Glomerular visceral epithelial cell (primary cell): Measurements from ENCODE around the gene NFE2L1.

Source experiments
- DNase-seq: peaks from one replicate; pipeline ENCODE4 v3.0.0-alpha.2; 2016; ENCODE audit errors: extremely low spot score

The NFE2L1 gene

GRCh38 chr17:48047113-48047740 is 932 bp upstream of the NFE2L1 start:
- no peak for DNase-seq

DNA sequence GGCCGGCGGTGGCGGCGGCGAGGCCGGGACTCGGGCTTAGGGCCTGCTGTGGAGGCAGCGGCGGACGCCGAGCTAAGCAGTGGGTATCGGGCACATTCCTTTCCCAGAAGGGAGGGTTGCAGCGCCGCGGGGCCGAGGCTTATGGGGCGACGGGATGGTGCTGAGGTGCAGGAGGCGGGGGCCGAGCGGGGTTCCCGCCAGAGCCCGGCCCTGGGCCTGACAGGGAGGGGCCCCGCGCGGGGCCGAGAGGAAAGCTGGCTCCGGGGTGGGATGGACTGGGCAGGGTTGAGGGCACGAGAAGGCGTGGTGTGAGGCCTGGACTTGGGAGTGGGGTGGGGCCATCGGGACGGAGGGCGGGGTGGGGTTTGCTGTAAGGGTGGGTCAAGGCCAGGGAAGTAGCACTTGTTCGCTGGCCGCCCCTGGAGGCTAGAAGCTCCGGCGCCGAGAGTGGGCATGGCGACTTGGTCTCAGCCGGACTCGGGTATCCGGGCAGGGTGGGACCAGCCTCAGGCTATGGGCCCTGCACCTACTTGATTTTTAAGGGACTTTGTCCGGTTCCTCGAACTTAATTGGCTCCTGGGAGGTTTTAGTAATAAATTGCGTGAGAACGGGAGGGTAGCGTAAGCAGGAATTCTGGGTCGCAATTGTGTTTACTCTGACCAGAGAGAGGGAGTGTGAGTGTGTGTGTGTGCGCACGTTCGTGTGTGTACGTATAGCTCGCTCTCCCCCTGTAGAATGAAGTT is 396 bp downstream of the NFE2L1 start:
- peak; percentile 97 for DNase-seq

DNA sequence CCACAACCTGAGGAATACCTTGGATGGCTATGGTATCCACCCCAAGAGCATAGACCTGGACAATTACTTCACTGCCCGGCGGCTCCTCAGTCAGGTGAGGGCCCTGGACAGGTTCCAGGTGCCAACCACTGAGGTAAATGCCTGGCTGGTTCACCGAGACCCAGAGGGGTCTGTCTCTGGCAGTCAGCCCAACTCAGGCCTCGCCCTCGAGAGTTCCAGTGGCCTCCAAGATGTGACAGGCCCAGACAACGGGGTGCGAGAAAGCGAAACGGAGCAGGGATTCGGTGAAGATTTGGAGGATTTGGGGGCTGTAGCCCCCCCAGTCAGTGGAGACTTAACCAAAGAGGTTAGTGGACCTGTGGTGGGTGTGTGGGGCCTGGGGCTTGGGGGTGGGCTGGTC is 3.1 kb downstream of the NFE2L1 start:
- DNase-seq = no peak

DNA sequence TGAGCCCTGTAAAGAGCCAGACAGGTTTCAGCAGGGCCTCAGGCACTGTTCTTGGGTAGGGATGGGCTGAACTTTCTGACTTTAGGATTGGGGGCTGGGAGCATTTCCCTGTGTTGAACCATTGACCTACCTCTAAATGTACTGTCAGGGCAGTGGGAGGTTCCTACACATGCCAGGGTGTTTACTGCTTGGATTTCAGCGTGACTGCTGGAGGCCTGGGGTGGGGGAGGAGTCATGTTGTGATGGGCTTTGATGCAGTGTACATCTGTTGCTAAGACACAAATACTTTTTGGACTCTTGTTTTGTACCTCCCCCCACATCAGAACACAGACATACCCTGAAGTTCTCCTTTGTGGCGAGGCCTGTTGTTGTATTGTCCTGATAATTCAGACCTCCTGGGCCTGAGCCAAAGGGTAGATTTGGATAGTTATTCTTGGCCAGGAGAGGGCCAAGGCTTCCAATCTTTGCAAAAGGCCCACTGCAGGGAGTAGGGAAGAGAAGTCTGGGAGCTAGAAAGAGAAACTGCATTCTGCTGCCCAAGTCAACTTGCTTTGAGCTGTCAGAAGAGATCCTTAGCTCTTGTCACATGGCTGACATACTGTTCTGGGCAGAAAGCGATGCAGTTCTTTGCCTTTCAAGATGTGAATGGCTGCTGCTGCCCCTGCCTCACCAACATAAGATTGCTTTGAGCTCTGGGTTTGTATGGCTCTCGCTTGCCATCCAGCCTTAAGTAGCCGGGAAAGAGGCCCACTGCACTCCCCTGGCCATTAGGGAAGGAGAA is 3.7 kb downstream of the NFE2L1 start:
- peak; percentile 49 for DNase-seq

GRCh38 chr17:48052956-48053757 is 5.0 kb downstream of the NFE2L1 start:
- peak; percentile 51 for DNase-seq

DNA sequence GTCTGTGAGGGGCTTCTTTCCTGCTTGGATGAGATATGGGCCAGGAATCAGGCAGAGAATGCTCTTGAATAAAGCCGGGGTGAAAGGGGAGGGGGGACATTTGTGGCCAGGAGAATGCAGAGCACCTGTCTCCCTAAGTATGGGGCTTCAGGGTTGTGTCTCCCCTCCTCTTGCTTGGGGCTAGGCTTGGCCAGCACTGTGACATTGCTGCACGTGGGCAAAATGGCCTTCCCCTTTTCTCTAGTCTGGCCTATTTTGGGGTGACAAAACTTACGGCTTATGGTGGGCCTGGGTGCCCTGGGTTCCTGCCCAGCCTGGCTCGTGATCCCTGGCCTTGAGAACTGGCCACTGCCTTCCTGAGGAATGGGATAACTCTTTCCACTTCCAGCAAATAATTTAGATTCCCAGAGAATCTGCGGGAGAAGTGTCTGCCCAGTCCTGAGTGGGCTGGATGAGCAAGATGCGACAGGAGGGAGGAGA is 5.6 kb downstream of the NFE2L1 start:
- DNase-seq = no peak

DNA sequence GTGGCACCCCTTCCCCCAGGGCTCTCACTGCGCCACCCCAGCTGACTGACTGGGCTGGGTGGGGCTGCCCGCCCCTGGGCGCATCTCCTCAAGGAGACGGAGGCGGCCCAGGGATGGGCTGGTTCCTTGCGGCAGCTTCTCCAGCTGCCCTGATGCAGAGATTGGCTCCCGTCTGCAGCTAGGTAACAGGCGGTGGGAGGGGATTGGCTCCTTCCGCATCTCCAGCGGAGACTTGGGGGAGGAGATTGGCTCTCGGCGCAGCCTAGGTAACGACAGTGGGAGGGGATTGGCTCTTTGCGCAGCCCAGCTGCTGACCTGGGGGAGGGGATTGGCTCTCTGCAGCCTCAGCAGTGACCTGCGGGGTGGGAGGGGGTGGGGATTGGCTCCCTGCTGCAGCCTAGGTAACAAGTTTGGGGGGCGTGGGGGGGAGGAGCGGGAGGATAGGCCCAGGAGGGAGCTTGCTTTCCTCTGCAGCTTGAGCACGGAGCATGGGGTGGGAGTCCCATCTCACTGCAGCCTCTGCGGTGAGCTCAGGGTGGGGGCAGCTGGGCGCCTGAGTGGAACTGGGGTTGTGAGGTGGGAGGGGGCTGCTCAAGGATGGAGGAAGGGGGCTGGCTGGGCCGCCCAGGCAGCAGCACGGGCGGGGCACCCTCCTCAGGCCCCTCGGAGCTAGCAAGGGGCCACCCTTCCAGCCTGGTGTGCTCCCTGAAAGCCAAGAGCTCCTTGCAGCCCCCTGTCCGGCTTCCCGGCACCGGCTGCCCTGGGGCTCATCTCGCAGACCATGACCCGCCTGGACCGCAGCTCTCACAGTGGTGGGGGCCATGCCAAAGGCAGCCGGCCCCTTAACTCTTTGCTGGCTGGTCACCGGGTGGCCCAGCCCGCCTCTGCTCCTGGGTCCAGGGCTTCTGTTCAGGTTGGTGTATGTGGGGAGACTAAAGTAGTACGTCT is 6.4 kb downstream of the NFE2L1 start:
- DNase-seq = peak; percentile 41

GRCh38 chr17:48055531-48056245 is 7.5 kb downstream of the NFE2L1 start:
- DNase-seq = peak; percentile 82

DNA sequence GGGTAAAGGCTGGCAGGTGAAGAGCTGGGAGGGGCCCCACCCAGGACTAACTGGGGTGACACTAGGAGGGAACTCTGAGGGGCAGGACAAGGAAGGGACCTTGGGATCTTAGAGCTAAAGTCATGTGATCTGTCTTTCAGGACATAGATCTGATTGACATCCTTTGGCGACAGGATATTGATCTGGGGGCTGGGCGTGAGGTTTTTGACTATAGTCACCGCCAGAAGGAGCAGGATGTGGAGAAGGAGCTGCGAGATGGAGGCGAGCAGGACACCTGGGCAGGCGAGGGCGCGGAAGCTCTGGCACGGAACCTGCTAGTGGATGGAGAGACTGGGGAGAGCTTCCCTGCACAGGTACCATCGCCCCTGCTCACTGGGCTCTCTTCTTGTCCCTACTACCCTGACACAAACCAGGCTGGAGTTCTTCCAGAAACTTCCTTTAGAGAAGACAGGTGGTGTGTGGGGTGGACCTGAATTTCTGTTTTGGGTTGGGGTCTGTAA is 8.1 kb downstream of the NFE2L1 start:
- DNase-seq = no peak

DNA sequence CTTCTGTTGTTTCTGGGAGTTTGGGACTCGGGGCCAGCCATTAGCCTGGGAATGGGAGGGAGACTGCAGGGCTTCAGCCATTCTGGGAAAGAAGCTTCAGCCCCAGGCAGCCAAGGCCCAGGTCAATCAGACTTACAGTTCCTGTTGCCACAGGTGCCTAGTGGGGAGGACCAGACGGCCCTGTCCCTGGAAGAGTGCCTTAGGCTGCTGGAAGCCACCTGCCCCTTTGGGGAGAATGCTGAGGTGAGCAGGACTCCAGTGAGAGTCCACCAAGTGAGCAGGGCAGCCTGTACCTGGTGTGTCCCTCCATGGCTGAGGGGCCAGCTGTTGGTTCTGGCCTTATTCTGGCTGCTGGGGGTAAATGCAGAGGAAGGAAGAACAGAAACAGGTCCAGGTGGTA is 8.7 kb downstream of the NFE2L1 start:
- no peak for DNase-seq

DNA sequence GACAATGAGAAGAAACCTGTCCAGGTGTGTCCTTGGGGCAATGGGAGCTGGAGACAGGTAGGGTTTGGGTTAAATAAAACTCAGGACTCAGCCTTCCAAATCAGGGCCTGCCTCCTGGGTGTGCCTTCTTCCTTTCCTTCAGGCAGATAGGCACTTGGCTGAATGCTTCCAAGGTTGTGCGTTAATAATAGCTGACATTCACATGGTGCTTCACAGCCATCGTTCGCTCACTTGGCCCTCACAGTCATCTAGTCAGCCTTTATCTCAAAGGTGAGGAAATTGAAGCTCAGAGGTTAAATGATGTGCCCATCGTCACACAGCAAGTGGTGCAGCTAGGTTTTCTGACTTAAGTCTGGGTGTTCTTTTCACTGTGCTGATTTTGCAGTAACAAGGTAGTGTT is 9.5 kb downstream of the NFE2L1 start:
- no peak for DNase-seq

DNA sequence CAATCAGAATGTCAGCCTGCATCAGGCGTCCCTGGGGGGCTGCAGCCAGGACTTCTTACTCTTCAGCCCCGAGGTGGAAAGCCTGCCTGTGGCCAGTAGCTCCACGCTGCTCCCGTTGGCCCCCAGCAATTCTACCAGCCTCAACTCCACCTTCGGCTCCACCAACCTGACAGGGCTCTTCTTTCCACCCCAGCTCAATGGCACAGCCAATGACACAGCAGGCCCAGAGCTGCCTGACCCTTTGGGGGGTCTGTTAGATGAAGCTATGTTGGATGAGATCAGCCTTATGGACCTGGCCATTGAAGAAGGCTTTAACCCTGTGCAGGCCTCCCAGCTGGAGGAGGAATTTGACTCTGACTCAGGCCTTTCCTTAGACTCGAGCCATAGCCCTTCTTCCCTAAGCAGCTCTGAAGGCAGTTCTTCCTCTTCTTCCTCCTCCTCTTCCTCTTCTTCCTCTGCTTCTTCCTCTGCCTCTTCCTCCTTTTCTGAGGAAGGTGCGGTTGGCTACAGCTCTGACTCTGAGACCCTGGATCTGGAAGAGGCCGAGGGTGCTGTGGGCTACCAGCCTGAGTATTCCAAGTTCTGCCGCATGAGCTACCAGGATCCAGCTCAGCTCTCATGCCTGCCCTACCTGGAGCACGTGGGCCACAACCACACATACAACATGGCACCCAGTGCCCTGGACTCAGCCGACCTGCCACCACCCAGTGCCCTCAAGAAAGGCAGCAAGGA is 10.4 kb downstream of the NFE2L1 start:
- DNase-seq = no peak

GRCh38 chr17:48059125-48059668 is 11.0 kb downstream of the NFE2L1 start:
- no peak for DNase-seq

- no peak for DNase-seq
These were observed 12.1 kb downstream of the NFE2L1 start for GRCh38 chr17:48060249-48060648.

DNA sequence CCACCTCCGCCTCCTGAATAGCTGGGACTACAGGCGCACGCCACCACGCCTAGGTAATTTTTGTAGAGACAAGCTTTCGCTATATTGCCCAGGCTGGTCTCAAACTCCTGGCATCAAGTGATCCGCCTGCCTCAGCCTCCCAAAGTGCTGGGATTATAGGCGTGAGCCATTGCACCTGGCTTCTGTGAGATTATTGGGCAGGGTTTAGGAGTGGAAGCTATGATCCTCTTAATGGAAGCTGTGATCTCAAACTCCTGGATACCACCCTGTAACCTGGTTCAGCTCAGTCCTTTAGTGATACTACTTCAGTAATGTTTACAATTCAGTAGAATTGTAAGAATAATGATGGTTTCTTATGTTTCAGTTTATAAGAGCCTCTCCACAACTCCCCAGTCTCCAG is 14.1 kb downstream of the NFE2L1 start:
- no peak for DNase-seq

DNA sequence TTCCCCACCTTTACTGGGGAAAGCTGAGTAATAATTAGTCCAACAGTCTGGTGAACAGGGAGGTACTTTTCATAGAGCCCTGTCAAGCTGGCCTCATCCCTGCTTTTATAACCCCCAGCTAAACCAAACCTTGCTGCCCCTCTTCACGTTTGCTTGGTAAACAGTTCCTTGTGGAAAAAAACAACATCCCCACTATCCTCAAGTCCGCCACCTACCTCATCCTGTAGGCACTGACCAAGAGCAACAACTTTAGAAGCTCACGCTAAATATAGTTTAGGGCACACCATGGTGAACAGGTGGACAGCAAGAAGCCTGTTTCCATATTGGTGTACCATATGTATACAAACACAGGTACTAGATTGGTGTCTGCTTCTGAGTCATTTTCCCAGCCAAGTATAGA is 16.5 kb downstream of the NFE2L1 start:
- no peak for DNase-seq

DNA sequence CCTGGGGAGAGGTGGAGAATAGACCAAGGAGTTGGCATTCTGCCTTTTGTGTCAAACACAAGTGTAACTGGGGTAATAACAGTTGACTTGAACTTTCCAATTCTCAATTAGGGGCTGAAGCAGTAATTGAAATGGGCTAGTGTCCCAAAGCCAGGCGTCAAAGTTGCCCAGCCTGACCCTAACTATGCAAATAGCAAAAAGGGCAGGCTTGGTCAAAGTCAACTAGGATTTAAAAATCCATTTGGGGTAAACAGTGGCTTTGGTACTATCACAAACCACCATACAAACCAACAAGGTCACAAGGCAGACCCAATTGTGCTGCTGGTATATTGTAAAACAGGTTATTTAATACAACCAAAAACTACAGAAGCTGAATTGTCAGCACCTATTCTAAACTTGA is 18.0 kb downstream of the NFE2L1 start:
- no peak for DNase-seq

GRCh38 chr17:48066656-48067055 is 18.5 kb downstream of the NFE2L1 start:
- no peak for DNase-seq

DNA sequence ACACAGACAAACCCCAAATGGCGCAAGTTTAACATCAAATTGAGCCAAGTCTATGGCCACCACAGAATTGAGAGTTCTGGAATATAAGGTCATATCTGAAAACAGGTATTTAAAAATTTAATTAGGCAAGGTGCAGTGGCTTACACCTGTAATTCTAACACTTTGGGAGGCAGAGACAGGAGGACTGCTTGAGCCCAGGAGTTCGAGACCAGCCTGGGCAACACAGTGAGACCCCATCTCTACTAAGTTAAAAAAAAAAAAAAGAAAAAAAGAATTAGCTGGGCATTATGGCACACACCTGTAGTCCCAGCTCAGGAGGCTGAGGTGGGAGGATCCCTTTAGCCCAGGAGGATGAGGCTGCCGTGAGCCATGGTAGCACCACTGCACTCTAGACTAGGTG is 19.1 kb downstream of the NFE2L1 start:
- no peak for DNase-seq
